ENCODE data around the gene PHOX2A.

PHOX2A gene

GRCh38 chr11:72247584-72247983 lies 3.6 kb upstream of the PHOX2A start:
- TF ChIP-seq ZNF623 (tag by site-specific recombination; IDR thresholded peaks at IDR 0.05) (no peak), ZFP41 (tag by site-specific recombination; IDR thresholded peaks at IDR 0.05; ENCODE audit: borderline replicate concordance) (no peak), ZNF37A (tag by site-specific recombination; IDR thresholded peaks at IDR 0.05) (no peak), GLIS2 (tag by site-specific recombination; IDR thresholded peaks at IDR 0.05) (no peak), ZNF24 (tag by site-specific recombination; IDR thresholded peaks at IDR 0.05) (no peak), GLI2 (tag by site-specific recombination; IDR thresholded peaks at IDR 0.05; ENCODE audit: borderline replicate concordance, low read depth) (no peak), ZSCAN16 (tag by site-specific recombination; IDR thresholded peaks at IDR 0.05) (no peak)
- CTCF ChIA-PET: interaction anchor here (0.8 to 1.2 kb wide), 2 partner anchors 9 to 184 kb away, joined by 4 read pairs; no protein-coding TSS in a partner anchor
- Histone ChIP-seq H3K36me3 (ENCODE audit: control insufficient read depth in 2 of 2, insufficient read depth in 1 of 2, low read length in 2 of 2) (no peaks in the 10 kb centered on the region), H3K4me3 (ENCODE audit: low read depth, low read length) (no peak overlapping the region), H3K4me1 (ENCODE audit: control insufficient read depth, insufficient read depth, low read length) (no peaks in the 10 kb centered on the region), H3K9me3 (ENCODE audit: control insufficient read depth, insufficient read depth, low read depth, low read length) (no peaks in the 10 kb centered on the region), H3K27ac (ENCODE audit: extremely low read depth, low read depth, low read length) (no peak overlapping the region)
- POLR2A ChIA-PET: no interaction called here

GRCh38 chr11:72245263-72245816 lies 1.4 kb upstream of the PHOX2A start:
- Histone ChIP-seq H3K9me3 (ENCODE audit: control insufficient read depth, insufficient read depth, low read depth, low read length) (no peaks in the 10 kb centered on the region), H3K4me1 (ENCODE audit: control insufficient read depth, insufficient read depth, low read length) (no peaks in the 10 kb centered on the region), H3K4me3 (ENCODE audit: low read depth, low read length) (no peak overlapping the region), H3K36me3 (ENCODE audit: control insufficient read depth in 2 of 2, insufficient read depth in 1 of 2, low read length in 2 of 2) (no peaks in the 10 kb centered on the region), H3K27ac (ENCODE audit: extremely low read depth, low read depth, low read length) (no peak overlapping the region)
- ChIA-PET CTCF (interaction anchor here (0.6 to 0.8 kb wide), 2 partner anchors 20 to 48 kb away, joined by 3 read pairs; no protein-coding TSS in a partner anchor), POLR2A (no interaction called here)
- TF ChIP-seq ZNF776 (tag by site-specific recombination; IDR thresholded peaks at IDR 0.05; ENCODE audit: borderline replicate concordance) (no peak), ZSCAN5A (tag by site-specific recombination; IDR thresholded peaks at IDR 0.05) (no peak), ZNF580 (tag by site-specific recombination; IDR thresholded peaks at IDR 0.05) (no peak), KLF17 (tag by site-specific recombination; IDR thresholded peaks at IDR 0.05) (no peak), ZNF548 (tag by site-specific recombination; IDR thresholded peaks at IDR 0.05) (no peak), KLF7 (tag by site-specific recombination; IDR thresholded peaks at IDR 0.05; ENCODE audit: borderline replicate concordance) (no peak), ZNF624 (tag by site-specific recombination; IDR thresholded peaks at IDR 0.05) (no peak), ZNF112 (tag by site-specific recombination; IDR thresholded peaks at IDR 0.05) (no peak), RBAK (tag by site-specific recombination; IDR thresholded peaks at IDR 0.05) (no peak), ZNF132 (tag by site-specific recombination; IDR thresholded peaks at IDR 0.05; ENCODE audit: borderline replicate concordance) (no peak), ZNF302 (tag by site-specific recombination; IDR thresholded peaks at IDR 0.05; ENCODE audit: low read depth) (no peak), ZNF138 (tag by site-specific recombination; IDR thresholded peaks at IDR 0.05; ENCODE audit: borderline replicate concordance) (no peak), TCF7L2 (IDR thresholded peaks at IDR 0.05; ENCODE audit: borderline replicate concordance, low read depth, low read length) (no peak), TSHZ1 (tag by site-specific recombination; IDR thresholded peaks at IDR 0.05; ENCODE audit: borderline replicate concordance) (no peak), ZNF501 (tag by site-specific recombination; IDR thresholded peaks at IDR 0.05) (no peak), PRDM4 (tag by site-specific recombination; IDR thresholded peaks at IDR 0.05) (no peak), PRDM6 (tag by site-specific recombination; IDR thresholded peaks at IDR 0.05) (no peak)

Measured in HEK293 (cell line).